WTC11 (cell line): ENCODE data around the gene MRAP. TPM values are rescaled to one million over a fixed set of nuclear protein-coding genes. Genes with fewer than 3 reads are reported as not detected.
"Not testable (repeated sequence)": the region's sequence is repeated elsewhere in the genome, so short reads cannot be mapped to it uniquely, and the experiment has no call there.

ENCODE experiments used
- ATAC-seq: fragments of 200-7000 bp; cut with Tn5 transposase; 2 replicates; pipeline ENCODE4 v1.10.0; 2021; ENCODE audit warnings: mild to moderate bottlenecking, moderate library complexity
- CTCF ChIA-PET: fragments of 300-600 bp; sonication (Branson Sonifier 250); formaldehyde crosslinking; loops from one replicate; lab custom pipeline; 2021; ENCODE audit warnings: antibody characterized with exemption; lab: Charles Lee
- POLR2A ChIA-PET: fragments of 350-600 bp; sonication (Branson Sonifier 250); formaldehyde crosslinking; loops from one replicate; lab custom pipeline; 2021; ENCODE audit warnings: antibody characterized with exemption; lab: Charles Lee
- DNase-seq: peaks from one replicate; pipeline ENCODE4 v3.0.0; 2021; ENCODE audit warnings: low spot score
- H3K27ac Mint-ChIP-seq: 2 replicates; pipeline ENCODE4 v1.8.0; 2021; ENCODE audit warnings: mixed read lengths
- H3K27me3 Mint-ChIP-seq: 2 replicates; pipeline ENCODE4 v1.8.0; 2021; ENCODE audit warnings: low read depth, mild to moderate bottlenecking, moderate library complexity, mixed read lengths
- H3K36me3 Mint-ChIP-seq: 2 replicates; pipeline ENCODE4 v1.8.0; 2021; ENCODE audit warnings: mixed read lengths
- H3K4me1 Mint-ChIP-seq: 2 replicates; pipeline ENCODE4 v1.8.0; 2022; ENCODE audit warnings: mixed read lengths
- H3K4me3 Mint-ChIP-seq: 2 replicates; pipeline ENCODE4 v1.8.0; 2021; ENCODE audit warnings: mild to moderate bottlenecking, moderate library complexity, mixed read lengths
- H3K9me3 Mint-ChIP-seq: 2 replicates; pipeline ENCODE4 v1.8.0; 2021; ENCODE audit warnings: mixed read lengths
- ATF6 ChIP-seq: sonication (generic); formaldehyde crosslinking; IDR thresholded peaks from 2 replicates; pipeline ENCODE4 v1.8.1; 2023; ENCODE audit warnings: mild to moderate bottlenecking, missing genetic modification reagents
- CREB1 ChIP-seq: sonication (generic); formaldehyde crosslinking; IDR thresholded peaks from 2 replicates; pipeline ENCODE4 v1.8.0; 2023; ENCODE audit warnings: mild to moderate bottlenecking, missing genetic modification reagents
- CREM ChIP-seq: sonication (generic); formaldehyde crosslinking; IDR thresholded peaks from 2 replicates; pipeline ENCODE4 v1.8.1; 2022; ENCODE audit warnings: mild to moderate bottlenecking, missing genetic modification reagents, moderate library complexity
- ERG ChIP-seq: fragments of 250-450 bp; sonication (Bioruptor Pico); IDR thresholded peaks from 2 replicates; pipeline ENCODE4 v1.8.0; 2021; ENCODE audit warnings: mild to moderate bottlenecking
- ESRRA ChIP-seq: sonication (generic); formaldehyde crosslinking; IDR thresholded peaks from 2 replicates; pipeline ENCODE4 v1.8.1; 2022; ENCODE audit warnings: mild to moderate bottlenecking, missing genetic modification reagents, borderline replicate concordance
- FOXP4 ChIP-seq: sonication (generic); formaldehyde crosslinking; IDR thresholded peaks from 2 replicates; pipeline ENCODE4 v1.8.0; 2022; ENCODE audit warnings: mild to moderate bottlenecking, missing genetic modification reagents
- HMGA2 ChIP-seq: fragments of 250-450 bp; sonication (Bioruptor Pico); IDR thresholded peaks from 2 replicates; pipeline ENCODE4 v1.4.0; 2021; ENCODE audit warnings: mild to moderate bottlenecking, moderate library complexity
- MXD4 ChIP-seq: fragments of 250-450 bp; sonication (Bioruptor Pico); IDR thresholded peaks from 2 replicates; pipeline ENCODE4 v1.8.0; 2021; ENCODE audit warnings: mild to moderate bottlenecking, moderate library complexity, borderline replicate concordance
- NR1H2 ChIP-seq: sonication (generic); formaldehyde crosslinking; IDR thresholded peaks from 2 replicates; pipeline ENCODE4 v1.9.0; 2021; ENCODE audit warnings: mild to moderate bottlenecking, moderate library complexity, missing genetic modification reagents
- NR2C2 ChIP-seq: sonication (generic); formaldehyde crosslinking; IDR thresholded peaks from 2 replicates; pipeline ENCODE4 v1.8.0; 2022; ENCODE audit warnings: mild to moderate bottlenecking, missing genetic modification reagents
- OVOL2 ChIP-seq: fragments of 250-450 bp; sonication (Bioruptor Pico); IDR thresholded peaks from 2 replicates; pipeline ENCODE4 v1.9.0; 2021; ENCODE audit warnings: mild to moderate bottlenecking, borderline replicate concordance
- PRRX2 ChIP-seq: fragments of 250-450 bp; sonication (Bioruptor Pico); IDR thresholded peaks from 2 replicates; pipeline ENCODE4 v1.8.0; 2021; ENCODE audit warnings: mild to moderate bottlenecking
- SMAD4 ChIP-seq: sonication (generic); formaldehyde crosslinking; IDR thresholded peaks from 2 replicates; pipeline ENCODE4 v1.8.0; 2022; ENCODE audit warnings: mild to moderate bottlenecking, missing genetic modification reagents
- TEAD1 ChIP-seq: sonication (generic); formaldehyde crosslinking; IDR thresholded peaks from 2 replicates; pipeline ENCODE4 v1.8.0; 2022; ENCODE audit warnings: mild to moderate bottlenecking, missing genetic modification reagents
- ZNF138 ChIP-seq: sonication (generic); formaldehyde crosslinking; conservative IDR thresholded peaks from 2 replicates; pipeline ENCODE4 v1.8.1; 2022; ENCODE audit warnings: mild to moderate bottlenecking, moderate library complexity, missing genetic modification reagents
- ZNF423 ChIP-seq: fragments of 250-450 bp; sonication (Bioruptor Pico); IDR thresholded peaks from 2 replicates; pipeline ENCODE4 v2.1.2; 2022; ENCODE audit warnings: mild to moderate bottlenecking, moderate library complexity
- total RNA-seq: library from RNA; stranded (reverse); gene quantifications from 3 replicates; pipeline ENCODE4 v1.2.3, GENCODE V29; 2021
- TF ChIP-seq, protein P1 (sequence below): sonication (generic); formaldehyde crosslinking; IDR thresholded peaks from 2 replicates; pipeline ENCODE4 v1.8.1; 2023; ENCODE audit warnings: mild to moderate bottlenecking, missing genetic modification reagents
- TF ChIP-seq, protein P2 (sequence below): fragments of 250-450 bp; sonication (Bioruptor Pico); IDR thresholded peaks from 2 replicates; pipeline ENCODE4 v1.9.0; 2021; ENCODE audit warnings: moderate library complexity, mild to moderate bottlenecking, inconsistent platforms, borderline replicate concordance

Gene MRAP
- total RNA-seq, 1 experiment from 2014 or later: not detected

- POLR2A ChIA-PET: no interaction called here
- H3K4me1 Mint-ChIP-seq: peaks cover 5% of the 10 kb centered on the region
- H3K27ac Mint-ChIP-seq: no peak overlapping the region
- no peak for ATAC-seq
- TF ChIP-seq, protein P1, sequence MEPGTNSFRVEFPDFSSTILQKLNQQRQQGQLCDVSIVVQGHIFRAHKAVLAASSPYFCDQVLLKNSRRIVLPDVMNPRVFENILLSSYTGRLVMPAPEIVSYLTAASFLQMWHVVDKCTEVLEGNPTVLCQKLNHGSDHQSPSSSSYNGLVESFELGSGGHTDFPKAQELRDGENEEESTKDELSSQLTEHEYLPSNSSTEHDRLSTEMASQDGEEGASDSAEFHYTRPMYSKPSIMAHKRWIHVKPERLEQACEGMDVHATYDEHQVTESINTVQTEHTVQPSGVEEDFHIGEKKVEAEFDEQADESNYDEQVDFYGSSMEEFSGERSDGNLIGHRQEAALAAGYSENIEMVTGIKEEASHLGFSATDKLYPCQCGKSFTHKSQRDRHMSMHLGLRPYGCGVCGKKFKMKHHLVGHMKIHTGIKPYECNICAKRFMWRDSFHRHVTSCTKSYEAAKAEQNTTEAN (CRISPR knock-in tag): no peak
- TF ChIP-seq SMAD4: no peak
- TF ChIP-seq FOXP4: no peak
- no peak for TF ChIP-seq MXD4 (CRISPR knock-in tag)
- no peak for TF ChIP-seq PRRX2 (CRISPR knock-in tag)
- TF ChIP-seq ATF6 (CRISPR knock-in tag): no peak
- no peak for TF ChIP-seq HMGA2 (CRISPR knock-in tag)
- TF ChIP-seq OVOL2 (CRISPR knock-in tag): no peak
- no peak for TF ChIP-seq ESRRA (CRISPR knock-in tag)
- TF ChIP-seq NR1H2 (CRISPR knock-in tag): no peak
- TF ChIP-seq TEAD1 (CRISPR knock-in tag): no peak
- no peak for TF ChIP-seq ZNF138 (CRISPR knock-in tag)
- H3K27me3 Mint-ChIP-seq: no peaks in the 10 kb centered on the region
- CTCF ChIA-PET: interaction anchor here (0.7 to 1.8 kb wide), 5 partner anchors 44 to 476 kb away, joined by 3 to 7 read pairs (median 4); no protein-coding TSS in a partner anchor
- peaks cover 8% of the 10 kb centered on the region for H3K9me3 Mint-ChIP-seq
- peaks cover 13% of the 10 kb centered on the region for H3K36me3 Mint-ChIP-seq
- DNase-seq: no peak
- no peak overlapping the region for H3K4me3 Mint-ChIP-seq
Measured at GRCh38 chr21:32261929-32262328, 36.7 kb upstream of the MRAP start.

GRCh38 chr21:32265321-32265720 lies 33.3 kb upstream of the MRAP start:
- CTCF ChIA-PET, POLR2A ChIA-PET: not testable (repeated sequence)

DNA sequence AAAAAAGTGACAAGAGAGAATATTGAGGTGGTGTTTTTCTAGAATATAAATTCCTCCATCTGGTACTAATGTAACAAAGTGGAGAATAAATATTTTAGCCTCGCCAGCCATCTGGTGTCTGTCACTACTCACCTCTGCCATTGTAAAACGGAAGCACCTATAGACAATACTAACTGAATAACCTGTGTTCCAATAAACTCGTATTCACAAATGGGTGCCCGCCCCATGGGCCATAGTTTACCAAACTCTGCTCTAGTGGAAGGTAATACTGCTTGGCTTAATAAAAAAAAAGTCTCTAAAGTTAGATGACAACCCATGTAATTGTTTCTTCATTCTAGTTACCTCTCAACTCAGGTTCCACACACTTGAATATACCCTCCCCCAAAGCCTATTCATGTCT lies 27.9 kb upstream of the MRAP start:
- Mint-ChIP-seq H3K4me3 (no peak overlapping the region), H3K4me1 (no peaks in the 10 kb centered on the region), H3K27me3 (no peaks in the 10 kb centered on the region), H3K36me3 (peaks cover 53% of the 10 kb centered on the region), H3K27ac (no peak overlapping the region)
- CTCF ChIA-PET: no interaction called here
- DNase-seq: no peak
- no peak for ATAC-seq
- TF ChIP-seq CREM (CRISPR knock-in tag): no peak
- TF ChIP-seq, protein P2, sequence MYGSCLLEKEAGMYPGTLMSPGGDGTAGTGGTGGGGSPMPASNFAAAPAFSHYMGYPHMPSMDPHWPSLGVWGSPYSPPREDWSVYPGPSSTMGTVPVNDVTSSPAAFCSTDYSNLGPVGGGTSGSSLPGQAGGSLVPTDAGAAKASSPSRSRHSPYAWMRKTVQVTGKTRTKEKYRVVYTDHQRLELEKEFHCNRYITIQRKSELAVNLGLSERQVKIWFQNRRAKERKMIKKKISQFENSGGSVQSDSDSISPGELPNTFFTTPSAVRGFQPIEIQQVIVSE (CRISPR knock-in tag): no peak
- TF ChIP-seq ZNF423 (CRISPR knock-in tag): no peak
- no peak for TF ChIP-seq NR2C2 (CRISPR knock-in tag)
- TF ChIP-seq TEAD1 (CRISPR knock-in tag): no peak
- TF ChIP-seq CREB1 (CRISPR knock-in tag): no peak
- no peak for TF ChIP-seq ERG (CRISPR knock-in tag)
- TF ChIP-seq, all 79 proteins: peak for 0
- POLR2A ChIA-PET: no interaction called here
- H3K9me3 Mint-ChIP-seq: peaks cover 7% of the 10 kb centered on the region

More at GRCh38 chr21:32265321-32265720, 33.3 kb upstream of the MRAP start:
- H3K27me3 Mint-ChIP-seq, H3K27ac Mint-ChIP-seq, ATAC-seq, DNase-seq, H3K4me1 Mint-ChIP-seq, H3K9me3 Mint-ChIP-seq, H3K4me3 Mint-ChIP-seq: not testable (repeated sequence)
- peaks cover 41% of the 10 kb centered on the region for H3K36me3 Mint-ChIP-seq
